Vagina (tissue), 2 donors: ENCODE data around the gene TMEM232. TPM values are rescaled to one million over a fixed set of nuclear protein-coding genes. Genes with fewer than 3 reads are reported as not detected.

ENCODE experiments used
- DNase-seq, 2 donors: peaks; one replicate each; pipeline ENCODE4 v3.0.0-alpha.2; 2017; ENCODE audit errors: extremely low spot score in 2 of 2
- H3K27ac ChIP-seq: fragments of 200-600 bp; sonication (generic); one replicate; pipeline ENCODE4 v1.5.1; 2019
- H3K27me3 ChIP-seq: fragments of 200-600 bp; sonication (generic); one replicate; pipeline ENCODE4 v1.5.1; 2019
- H3K36me3 ChIP-seq, 2 donors: fragments of 200-600 bp; sonication (generic); one replicate each; pipeline ENCODE4 v1.5.1; 2017 to 2019
- H3K4me1 ChIP-seq: fragments of 200-600 bp; sonication (generic); one replicate; pipeline ENCODE4 v1.5.1; 2019
- H3K4me3 ChIP-seq, 2 donors: fragments of 200-600 bp; sonication (generic); 1 replicate in 1 of 2; 2 replicates in 1 of 2; pipeline ENCODE4 v1.5.1; 2016 to 2019
- H3K9me3 ChIP-seq: fragments of 200-600 bp; sonication (generic); one replicate; pipeline ENCODE4 v1.5.1; 2019
- POLR2A ChIP-seq, 2 donors: fragments of 450-650 bp; IDR thresholded peaks; one replicate each; pipeline ENCODE4 v1.6.1; 2017; ENCODE audit warnings: antibody characterized with exemption in 2 of 2, mild to moderate bottlenecking in 2 of 2, moderate library complexity in 2 of 2
- POLR2AphosphoS5 ChIP-seq, 2 donors: sonication (generic); formaldehyde crosslinking; IDR thresholded peaks; one replicate each; pipeline ENCODE4 v1.9.0; 2017; ENCODE audit warnings: antibody characterized with exemption in 2 of 2, mild to moderate bottlenecking in 2 of 2, low read depth in 1 of 2; ENCODE audit not compliant: insufficient read depth in 1 of 2
- intact Hi-C: fragments of 100-400 bp; cut with DNase I; formaldehyde crosslinking; loops from one replicate; pipeline ENCODE4 v1.15.1; 2023
- total RNA-seq: library from RNA; depleted of rRNA; stranded (reverse); fragments of >200 nt; gene quantifications from one replicate; pipeline ENCODE4 v1.2.3, GENCODE V29; 2016
- TF ChIP-seq, protein P1 (sequence below), 3 experiments: fragments of 450-650 bp in 2 of 3; fragments of 200-600 bp in 1 of 3; sonication (generic) in 1 of 3; IDR thresholded peaks; one replicate each; pipeline ENCODE4 v1.5.1; 2017 to 2019; ENCODE audit warnings: antibody characterized with exemption in 3 of 3, mild to moderate bottlenecking in 2 of 3, moderate library complexity in 2 of 3

The TMEM232 gene
- total RNA-seq, 1 donor from 2014 or later: 4.2 TPM

DNA sequence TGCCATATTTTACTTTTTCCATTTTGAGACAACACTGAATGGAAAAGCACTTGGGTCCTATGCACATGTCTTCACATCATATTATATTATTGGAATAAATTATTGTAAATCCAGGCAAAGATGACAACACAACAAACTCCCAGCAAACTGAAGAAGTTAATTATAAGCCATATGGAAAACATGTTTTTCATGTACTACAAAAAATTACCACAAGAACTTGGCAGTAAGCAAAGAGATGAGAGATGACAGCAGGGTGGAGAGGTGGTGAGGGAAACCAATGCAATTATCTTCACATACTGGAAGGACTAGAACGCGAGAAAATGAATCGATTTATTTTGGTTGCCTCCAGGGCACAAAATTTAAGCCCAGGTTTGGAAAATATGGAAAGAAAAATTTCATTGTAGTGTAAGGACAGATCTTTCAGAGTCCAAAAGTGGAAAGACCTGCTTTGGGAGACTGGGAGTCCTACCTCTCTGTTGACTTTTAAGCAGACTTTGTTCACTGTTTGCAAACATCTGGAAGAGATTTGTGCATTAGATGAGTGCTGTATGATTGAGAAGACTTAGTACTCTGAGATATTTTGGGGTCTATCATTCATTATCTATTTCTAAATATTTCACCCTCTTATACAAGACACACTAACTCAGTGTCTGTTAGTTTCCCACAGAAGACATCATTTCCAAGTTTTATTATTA, 138.0 kb downstream of the TMEM232 start:
- no peak overlapping the region for H3K4me3 ChIP-seq
- TF ChIP-seq, protein P1, sequence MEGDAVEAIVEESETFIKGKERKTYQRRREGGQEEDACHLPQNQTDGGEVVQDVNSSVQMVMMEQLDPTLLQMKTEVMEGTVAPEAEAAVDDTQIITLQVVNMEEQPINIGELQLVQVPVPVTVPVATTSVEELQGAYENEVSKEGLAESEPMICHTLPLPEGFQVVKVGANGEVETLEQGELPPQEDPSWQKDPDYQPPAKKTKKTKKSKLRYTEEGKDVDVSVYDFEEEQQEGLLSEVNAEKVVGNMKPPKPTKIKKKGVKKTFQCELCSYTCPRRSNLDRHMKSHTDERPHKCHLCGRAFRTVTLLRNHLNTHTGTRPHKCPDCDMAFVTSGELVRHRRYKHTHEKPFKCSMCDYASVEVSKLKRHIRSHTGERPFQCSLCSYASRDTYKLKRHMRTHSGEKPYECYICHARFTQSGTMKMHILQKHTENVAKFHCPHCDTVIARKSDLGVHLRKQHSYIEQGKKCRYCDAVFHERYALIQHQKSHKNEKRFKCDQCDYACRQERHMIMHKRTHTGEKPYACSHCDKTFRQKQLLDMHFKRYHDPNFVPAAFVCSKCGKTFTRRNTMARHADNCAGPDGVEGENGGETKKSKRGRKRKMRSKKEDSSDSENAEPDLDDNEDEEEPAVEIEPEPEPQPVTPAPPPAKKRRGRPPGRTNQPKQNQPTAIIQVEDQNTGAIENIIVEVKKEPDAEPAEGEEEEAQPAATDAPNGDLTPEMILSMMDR (IDR thresholded peaks at IDR 0.05): no peak
- TF ChIP-seq POLR2A (IDR thresholded peaks at IDR 0.05): no peak
- TF ChIP-seq POLR2AphosphoS5 (IDR thresholded peaks at IDR 0.05; ENCODE audit: insufficient read depth in 1 of 2, low read depth in 1 of 2): no peak
- no peak overlapping the region for H3K27ac ChIP-seq
- intact Hi-C loops: no loop called here
- no peaks in the 10 kb centered on the region for H3K36me3 ChIP-seq
- no peaks in the 10 kb centered on the region for H3K4me1 ChIP-seq
- no peak for DNase-seq
- no peaks in the 10 kb centered on the region for H3K9me3 ChIP-seq
- H3K27me3 ChIP-seq: no peaks in the 10 kb centered on the region

DNA sequence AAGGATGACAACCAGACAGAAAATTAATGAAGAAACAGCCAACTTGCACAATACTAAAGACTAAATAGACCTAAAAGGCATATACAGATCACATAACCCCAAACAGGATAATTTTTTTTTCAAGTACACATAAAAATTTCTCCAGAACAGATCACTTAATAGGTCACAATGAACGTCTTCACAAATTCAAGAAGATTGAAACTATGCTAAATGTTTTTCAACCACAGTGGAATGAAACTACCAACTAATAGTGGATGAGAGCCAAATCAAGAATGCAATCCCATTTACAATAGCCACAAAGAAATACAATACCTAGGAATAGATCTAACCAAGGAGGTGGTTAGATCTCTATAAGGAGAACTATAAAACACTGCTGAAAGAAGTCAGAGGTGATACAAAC, 145.8 kb downstream of the TMEM232 start:
- Histone ChIP-seq H3K4me1 (no peaks in the 10 kb centered on the region), H3K4me3 (no peak overlapping the region), H3K27me3 (no peaks in the 10 kb centered on the region), H3K9me3 (no peaks in the 10 kb centered on the region), H3K27ac (no peak overlapping the region), H3K36me3 (no peaks in the 10 kb centered on the region)
- intact Hi-C loops: no loop called here
- TF ChIP-seq, protein P1 (IDR thresholded peaks at IDR 0.05): no peak
- TF ChIP-seq POLR2AphosphoS5 (IDR thresholded peaks at IDR 0.05; ENCODE audit: insufficient read depth in 1 of 2, low read depth in 1 of 2) (no peak), POLR2A (IDR thresholded peaks at IDR 0.05) (no peak)
- no peak for DNase-seq

DNA sequence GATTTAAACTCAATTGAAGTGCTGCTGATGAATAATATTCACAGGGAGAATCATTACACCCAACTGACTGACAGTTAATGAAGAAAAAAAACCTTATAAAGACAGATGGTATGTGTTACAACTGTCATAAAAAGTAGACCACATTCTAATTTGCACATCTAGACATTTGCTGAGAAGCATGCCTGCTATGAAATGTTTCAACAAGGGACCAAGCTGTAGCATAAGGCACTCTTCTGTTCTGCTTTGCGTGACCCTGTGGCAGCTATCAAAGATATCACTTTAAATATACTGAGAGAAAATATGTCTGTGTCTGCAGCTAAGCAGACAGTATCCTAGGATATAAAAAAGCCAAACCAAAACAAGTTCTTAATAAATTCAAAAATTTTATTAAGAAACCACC, 153.7 kb downstream of the TMEM232 start:
- H3K4me3 ChIP-seq: no peak overlapping the region
- intact Hi-C loops: no loop called here
- TF ChIP-seq, protein P1 (IDR thresholded peaks at IDR 0.05): no peak
- TF ChIP-seq POLR2A (IDR thresholded peaks at IDR 0.05) (no peak), POLR2AphosphoS5 (IDR thresholded peaks at IDR 0.05; ENCODE audit: insufficient read depth in 1 of 2, low read depth in 1 of 2) (no peak)
- no peaks in the 10 kb centered on the region for H3K9me3 ChIP-seq
- no peaks in the 10 kb centered on the region for H3K36me3 ChIP-seq
- H3K27ac ChIP-seq: no peak overlapping the region
- no peaks in the 10 kb centered on the region for H3K4me1 ChIP-seq
- DNase-seq: no peak
- no peaks in the 10 kb centered on the region for H3K27me3 ChIP-seq

DNA sequence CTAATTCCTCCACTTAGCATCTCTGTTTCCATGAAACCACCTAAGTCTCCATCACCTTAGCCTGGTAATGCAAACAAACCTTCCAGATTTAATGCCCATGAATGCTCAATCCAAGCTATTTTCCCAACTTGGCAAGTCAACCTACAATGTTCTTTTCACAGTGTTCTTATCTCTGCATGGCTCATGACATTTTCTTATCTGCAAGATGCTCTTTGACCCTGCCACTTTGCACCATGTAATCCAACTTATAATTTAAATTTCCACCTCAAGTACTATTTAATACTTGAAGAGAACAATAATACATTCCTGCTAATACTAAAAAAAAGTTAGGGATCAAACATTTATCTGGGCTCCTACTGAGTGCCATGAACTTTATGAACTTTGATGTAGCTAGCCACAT, 164.3 kb downstream of the TMEM232 start:
- no peaks in the 10 kb centered on the region for H3K9me3 ChIP-seq

DNA sequence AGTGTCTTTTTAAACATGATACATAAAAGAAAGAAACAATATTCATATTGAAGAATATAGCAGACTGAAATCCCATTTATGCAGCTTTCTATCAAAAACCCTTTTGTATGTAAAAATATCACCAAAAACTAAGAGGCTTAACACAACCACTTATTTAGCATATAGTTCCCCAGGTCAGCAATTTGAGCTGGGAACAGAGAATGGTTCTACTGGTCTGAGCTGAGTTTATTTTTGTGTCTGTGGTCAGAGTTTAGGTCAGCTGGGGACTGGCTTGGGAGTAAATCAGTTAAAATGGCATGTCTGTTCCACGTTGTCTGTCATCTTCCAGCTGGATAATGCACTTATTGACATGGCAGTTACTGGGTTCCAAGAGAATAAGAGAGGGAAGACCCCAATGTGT, 165.0 kb downstream of the TMEM232 start:
- Histone ChIP-seq H3K27ac (no peak overlapping the region), H3K27me3 (no peaks in the 10 kb centered on the region), H3K4me1 (no peaks in the 10 kb centered on the region), H3K4me3 (no peak overlapping the region), H3K9me3 (no peaks in the 10 kb centered on the region), H3K36me3 (no peaks in the 10 kb centered on the region)
- DNase-seq: no peak
- intact Hi-C loops: no loop called here
- TF ChIP-seq POLR2AphosphoS5 (IDR thresholded peaks at IDR 0.05; ENCODE audit: insufficient read depth in 1 of 2, low read depth in 1 of 2) (no peak), POLR2A (IDR thresholded peaks at IDR 0.05) (no peak)
- TF ChIP-seq, protein P1 (IDR thresholded peaks at IDR 0.05): no peak

More for the DNA sequence above, 164.3 kb downstream of the TMEM232 start:
- Histone ChIP-seq H3K4me1 (no peaks in the 10 kb centered on the region), H3K27me3 (no peaks in the 10 kb centered on the region), H3K4me3 (no peak overlapping the region), H3K27ac (no peak overlapping the region), H3K36me3 (no peaks in the 10 kb centered on the region)
- intact Hi-C loops: no loop called here
- TF ChIP-seq, protein P1 (IDR thresholded peaks at IDR 0.05): no peak
- TF ChIP-seq POLR2AphosphoS5 (IDR thresholded peaks at IDR 0.05; ENCODE audit: insufficient read depth in 1 of 2, low read depth in 1 of 2) (no peak), POLR2A (IDR thresholded peaks at IDR 0.05) (no peak)
- DNase-seq: no peak
